Measurements from ENCODE around the gene STC2.

DNA sequence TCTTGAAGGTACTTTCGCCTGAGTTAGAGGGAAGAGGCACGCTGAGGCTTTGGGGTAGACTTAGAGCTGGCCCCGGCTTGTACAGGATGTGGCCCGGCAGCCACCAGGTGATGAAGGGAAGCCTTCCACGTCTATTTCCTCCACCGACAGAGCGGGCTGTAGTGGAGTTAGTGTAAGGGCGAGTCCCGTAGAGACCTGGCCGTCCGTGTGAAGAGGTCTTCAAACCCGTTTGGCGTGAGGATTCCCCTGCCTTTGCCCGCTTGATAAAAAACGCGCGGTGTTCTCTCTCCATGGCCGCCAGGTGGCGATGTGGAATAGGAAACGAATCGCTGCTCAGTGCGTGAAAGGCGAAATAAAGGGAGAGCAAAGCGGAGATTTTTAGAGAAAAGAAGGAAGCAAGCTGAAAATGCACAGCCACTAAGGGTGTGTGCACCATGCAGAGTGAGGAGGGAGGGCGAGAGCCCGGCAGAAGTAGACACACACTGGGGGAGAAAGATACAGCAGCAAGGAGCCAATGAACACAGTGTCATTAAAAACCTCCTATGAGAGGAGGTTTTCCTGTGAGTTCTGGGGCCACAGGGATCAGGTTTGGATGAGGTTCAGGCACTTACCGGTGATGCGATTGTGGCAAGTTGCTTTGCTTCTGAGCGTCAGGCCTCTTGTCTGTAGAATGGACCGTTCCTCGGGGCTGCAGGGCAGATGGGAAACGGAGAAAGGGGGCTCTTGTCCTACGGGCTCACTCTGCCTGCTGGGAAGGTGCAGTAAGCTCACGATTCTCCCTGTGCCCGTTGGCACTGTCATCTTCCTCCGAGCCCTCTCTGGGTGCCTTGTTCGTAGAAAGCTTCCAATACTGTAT is 34.2 kb downstream of the STC2 start:
- TF ChIP-seq, protein P1, sequence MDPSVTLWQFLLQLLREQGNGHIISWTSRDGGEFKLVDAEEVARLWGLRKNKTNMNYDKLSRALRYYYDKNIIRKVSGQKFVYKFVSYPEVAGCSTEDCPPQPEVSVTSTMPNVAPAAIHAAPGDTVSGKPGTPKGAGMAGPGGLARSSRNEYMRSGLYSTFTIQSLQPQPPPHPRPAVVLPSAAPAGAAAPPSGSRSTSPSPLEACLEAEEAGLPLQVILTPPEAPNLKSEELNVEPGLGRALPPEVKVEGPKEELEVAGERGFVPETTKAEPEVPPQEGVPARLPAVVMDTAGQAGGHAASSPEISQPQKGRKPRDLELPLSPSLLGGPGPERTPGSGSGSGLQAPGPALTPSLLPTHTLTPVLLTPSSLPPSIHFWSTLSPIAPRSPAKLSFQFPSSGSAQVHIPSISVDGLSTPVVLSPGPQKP (IDR thresholded peaks at IDR 0.05; ENCODE audit: borderline replicate concordance, low read depth, low read length) = no peak
- TF ChIP-seq POLR2A (IDR thresholded peaks at IDR 0.05; ENCODE audit: low read depth, low read length) (peak; percentile 55; the same call in 1 of the 2 replicates), CEBPB (IDR thresholded peaks at IDR 0.05; ENCODE audit: low read depth, low read length) (no peak), MAZ (IDR thresholded peaks at IDR 0.05; ENCODE audit: borderline replicate concordance, low read depth, low read length) (no peak), NFE2L2 (IDR thresholded peaks at IDR 0.05; ENCODE audit: low read depth, low read length) (no peak), SMC3 (IDR thresholded peaks at IDR 0.05; ENCODE audit: low read depth, low read length) (peak; percentile 97), RCOR1 (IDR thresholded peaks at IDR 0.05; ENCODE audit: insufficient replicate concordance, low read length) (no peak), BHLHE40 (IDR thresholded peaks at IDR 0.05; ENCODE audit: low read depth, low read length) (no peak)
- TF ChIP-seq, protein P2, sequence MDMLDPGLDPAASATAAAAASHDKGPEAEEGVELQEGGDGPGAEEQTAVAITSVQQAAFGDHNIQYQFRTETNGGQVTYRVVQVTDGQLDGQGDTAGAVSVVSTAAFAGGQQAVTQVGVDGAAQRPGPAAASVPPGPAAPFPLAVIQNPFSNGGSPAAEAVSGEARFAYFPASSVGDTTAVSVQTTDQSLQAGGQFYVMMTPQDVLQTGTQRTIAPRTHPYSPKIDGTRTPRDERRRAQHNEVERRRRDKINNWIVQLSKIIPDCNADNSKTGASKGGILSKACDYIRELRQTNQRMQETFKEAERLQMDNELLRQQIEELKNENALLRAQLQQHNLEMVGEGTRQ (IDR thresholded peaks at IDR 0.05; ENCODE audit: low read depth, low read length) = no peak
- TF ChIP-seq, protein P3, sequence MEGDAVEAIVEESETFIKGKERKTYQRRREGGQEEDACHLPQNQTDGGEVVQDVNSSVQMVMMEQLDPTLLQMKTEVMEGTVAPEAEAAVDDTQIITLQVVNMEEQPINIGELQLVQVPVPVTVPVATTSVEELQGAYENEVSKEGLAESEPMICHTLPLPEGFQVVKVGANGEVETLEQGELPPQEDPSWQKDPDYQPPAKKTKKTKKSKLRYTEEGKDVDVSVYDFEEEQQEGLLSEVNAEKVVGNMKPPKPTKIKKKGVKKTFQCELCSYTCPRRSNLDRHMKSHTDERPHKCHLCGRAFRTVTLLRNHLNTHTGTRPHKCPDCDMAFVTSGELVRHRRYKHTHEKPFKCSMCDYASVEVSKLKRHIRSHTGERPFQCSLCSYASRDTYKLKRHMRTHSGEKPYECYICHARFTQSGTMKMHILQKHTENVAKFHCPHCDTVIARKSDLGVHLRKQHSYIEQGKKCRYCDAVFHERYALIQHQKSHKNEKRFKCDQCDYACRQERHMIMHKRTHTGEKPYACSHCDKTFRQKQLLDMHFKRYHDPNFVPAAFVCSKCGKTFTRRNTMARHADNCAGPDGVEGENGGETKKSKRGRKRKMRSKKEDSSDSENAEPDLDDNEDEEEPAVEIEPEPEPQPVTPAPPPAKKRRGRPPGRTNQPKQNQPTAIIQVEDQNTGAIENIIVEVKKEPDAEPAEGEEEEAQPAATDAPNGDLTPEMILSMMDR (conservative IDR thresholded peaks at IDR 0.05; ENCODE audit: low read depth, low read length) = peak; percentile 96

All from IMR-90 (cell line).